Panc1 (cell line): Measurements from ENCODE around the gene TMEM138. TPM values are rescaled to one million over a fixed set of nuclear protein-coding genes. Genes with fewer than 3 reads are reported as not detected.

Experiments used
- ATAC-seq: fragments of 200-7000 bp; cut with Tn5 transposase; 2 replicates; pipeline ENCODE4 v1.9.1; 2020; ENCODE audit warnings: mild to moderate bottlenecking, moderate library complexity
- BruUV-seq: library from RNA; stranded (reverse); fragments of 400-500 nt; replicated peaks from 2 replicates; lab custom pipeline; 2021; lab: Mats Ljungman, UMichigan
- CTCF ChIA-PET: fragments of 300-600 bp; sonication (Branson Sonifier 250); formaldehyde crosslinking; loops from one replicate; lab custom pipeline; 2022; ENCODE audit warnings: antibody characterized with exemption; lab: Charles Lee
- POLR2A ChIA-PET: fragments of 300-600 bp; sonication (Branson Sonifier 250); formaldehyde crosslinking; loops from one replicate; lab custom pipeline; 2022; ENCODE audit warnings: antibody characterized with exemption; lab: Charles Lee
- DNase-seq: peaks from one replicate; pipeline ENCODE4 v3.0.0-alpha.2; 2010; ENCODE audit warnings: low read depth, low spot score
- H3K27ac ChIP-seq: 2 replicates; pipeline ENCODE4 v1.5.1; 2011; ENCODE audit warnings: mild to moderate bottlenecking, low read length, inconsistent platforms
- H3K27me3 ChIP-seq: fragments of 200-500 bp; sonication (Bioruptor generic); 2 replicates; pipeline ENCODE4 v1.6.0; 2014; ENCODE audit warnings: low read length, inconsistent platforms; ENCODE audit not compliant: control insufficient read depth, insufficient read depth
- H3K36me3 ChIP-seq: fragments of 200-500 bp; sonication (Bioruptor generic); 2 replicates; pipeline ENCODE4 v1.5.1; 2014; ENCODE audit warnings: inconsistent platforms, mild to moderate bottlenecking, low read length, moderate library complexity; ENCODE audit not compliant: control insufficient read depth, insufficient read depth
- H3K4me1 ChIP-seq: 2 replicates; pipeline ENCODE4 v1.5.1; 2011; ENCODE audit warnings: inconsistent platforms, mild to moderate bottlenecking, low read length, moderate library complexity; ENCODE audit not compliant: control insufficient read depth, insufficient read depth
- H3K4me3 ChIP-seq, 2 experiments: 2 replicates each; pipeline ENCODE4 v1.5.1; 2011 to 2012; ENCODE audit warnings: low read depth in 2 of 2, low read length in 2 of 2, mild to moderate bottlenecking in 2 of 2, inconsistent platforms in 1 of 2, moderate library complexity in 1 of 2
- H3K9me3 ChIP-seq: fragments of 200-500 bp; sonication (Bioruptor generic); 2 replicates; pipeline ENCODE4 v1.5.1; 2014; ENCODE audit warnings: low read depth, mild to moderate bottlenecking, inconsistent platforms, low read length, moderate library complexity; ENCODE audit not compliant: control insufficient read depth, insufficient read depth
- POLR2AphosphoS5 ChIP-seq: IDR thresholded peaks from 2 replicates; pipeline ENCODE4 v1.6.1; 2012; ENCODE audit warnings: mild to moderate bottlenecking, low read depth, low read length, moderate library complexity
- SIN3A ChIP-seq: IDR thresholded peaks from 2 replicates; pipeline ENCODE4 v1.6.1; 2012; ENCODE audit warnings: low read depth, mild to moderate bottlenecking, low read length, moderate library complexity, borderline replicate concordance; ENCODE audit not compliant: insufficient read depth
- TCF7L2 ChIP-seq: IDR thresholded peaks from 2 replicates; pipeline ENCODE4 v1.6.1; 2011; ENCODE audit warnings: mild to moderate bottlenecking, low read depth, low read length, inconsistent platforms
- in situ Hi-C: cut with HindIII; loops from 2 replicates; pipeline ENCODE4 v1.10.0; 2016; ENCODE audit warnings: low sequenced_read_pairs, low pct_unique_long_range_greater_than_20kb
- intact Hi-C: fragments of 100-400 bp; cut with micrococcal nuclease; formaldehyde crosslinking; loops from one replicate; pipeline ENCODE4 v1.10.0; 2022; ENCODE audit not compliant: unreplicated experiment
- total RNA-seq: library from RNA; stranded (reverse); gene quantifications from one replicate; pipeline ENCODE4 v1.2.1, GENCODE V29; 2021; ENCODE audit not compliant: unreplicated experiment
- TF ChIP-seq, protein P1 (sequence below), 2 experiments: IDR thresholded peaks; 2 replicates each; pipeline ENCODE4 v1.6.1; 2011 to 2012; ENCODE audit warnings: low read depth in 2 of 2, control low read depth in 1 of 2, low read length in 1 of 2, mild to moderate bottlenecking in 1 of 2, moderate library complexity in 1 of 2; ENCODE audit not compliant: insufficient read depth in 1 of 2
- TF ChIP-seq, protein P2 (sequence below): fragments of 450-650 bp; IDR thresholded peaks from 2 replicates; pipeline ENCODE4 v1.5.1; 2017; ENCODE audit warnings: mild to moderate bottlenecking

TMEM138 gene
- total RNA-seq, 1 experiment from 2014 or later, result 86.6 TPM

DNA sequence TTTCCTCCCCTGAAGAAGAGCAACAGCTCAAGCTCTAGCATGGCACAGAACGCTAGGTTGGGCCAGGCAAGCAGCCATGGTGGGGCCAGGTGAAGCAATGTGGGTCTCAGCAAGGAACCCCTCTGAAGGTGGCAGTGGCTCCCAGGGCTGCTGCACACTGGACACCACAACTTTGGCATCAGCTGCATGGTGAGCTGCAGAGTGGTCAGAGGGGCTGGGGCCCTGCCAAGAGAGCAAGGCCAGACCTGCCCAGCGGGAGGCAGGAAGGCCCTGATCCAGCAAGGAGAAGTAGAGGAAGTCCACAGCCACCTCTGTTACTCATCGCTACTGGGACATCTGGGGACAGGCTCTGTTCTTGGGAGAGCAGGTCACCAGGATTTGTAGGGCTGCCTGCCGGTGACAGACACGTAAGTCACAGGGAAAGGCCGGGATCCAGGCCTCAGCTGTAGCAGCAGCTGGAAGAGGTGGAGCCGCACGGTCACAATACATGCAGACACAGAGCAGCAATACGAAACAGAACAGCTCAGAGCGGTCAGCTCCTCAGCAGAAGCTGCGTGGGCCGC is 12.9 kb upstream of the TMEM138 start:
- TF ChIP-seq SIN3A (no peak), POLR2AphosphoS5 (no peak), TCF7L2 (no peak)
- TF ChIP-seq, protein P1, sequence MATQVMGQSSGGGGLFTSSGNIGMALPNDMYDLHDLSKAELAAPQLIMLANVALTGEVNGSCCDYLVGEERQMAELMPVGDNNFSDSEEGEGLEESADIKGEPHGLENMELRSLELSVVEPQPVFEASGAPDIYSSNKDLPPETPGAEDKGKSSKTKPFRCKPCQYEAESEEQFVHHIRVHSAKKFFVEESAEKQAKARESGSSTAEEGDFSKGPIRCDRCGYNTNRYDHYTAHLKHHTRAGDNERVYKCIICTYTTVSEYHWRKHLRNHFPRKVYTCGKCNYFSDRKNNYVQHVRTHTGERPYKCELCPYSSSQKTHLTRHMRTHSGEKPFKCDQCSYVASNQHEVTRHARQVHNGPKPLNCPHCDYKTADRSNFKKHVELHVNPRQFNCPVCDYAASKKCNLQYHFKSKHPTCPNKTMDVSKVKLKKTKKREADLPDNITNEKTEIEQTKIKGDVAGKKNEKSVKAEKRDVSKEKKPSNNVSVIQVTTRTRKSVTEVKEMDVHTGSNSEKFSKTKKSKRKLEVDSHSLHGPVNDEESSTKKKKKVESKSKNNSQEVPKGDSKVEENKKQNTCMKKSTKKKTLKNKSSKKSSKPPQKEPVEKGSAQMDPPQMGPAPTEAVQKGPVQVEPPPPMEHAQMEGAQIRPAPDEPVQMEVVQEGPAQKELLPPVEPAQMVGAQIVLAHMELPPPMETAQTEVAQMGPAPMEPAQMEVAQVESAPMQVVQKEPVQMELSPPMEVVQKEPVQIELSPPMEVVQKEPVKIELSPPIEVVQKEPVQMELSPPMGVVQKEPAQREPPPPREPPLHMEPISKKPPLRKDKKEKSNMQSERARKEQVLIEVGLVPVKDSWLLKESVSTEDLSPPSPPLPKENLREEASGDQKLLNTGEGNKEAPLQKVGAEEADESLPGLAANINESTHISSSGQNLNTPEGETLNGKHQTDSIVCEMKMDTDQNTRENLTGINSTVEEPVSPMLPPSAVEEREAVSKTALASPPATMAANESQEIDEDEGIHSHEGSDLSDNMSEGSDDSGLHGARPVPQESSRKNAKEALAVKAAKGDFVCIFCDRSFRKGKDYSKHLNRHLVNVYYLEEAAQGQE (IDR thresholded peaks at IDR 0.05; ENCODE audit: insufficient read depth in 1 of 2, low read depth in 2 of 2, low read length in 1 of 2), result no peak
- TF ChIP-seq, protein P2, sequence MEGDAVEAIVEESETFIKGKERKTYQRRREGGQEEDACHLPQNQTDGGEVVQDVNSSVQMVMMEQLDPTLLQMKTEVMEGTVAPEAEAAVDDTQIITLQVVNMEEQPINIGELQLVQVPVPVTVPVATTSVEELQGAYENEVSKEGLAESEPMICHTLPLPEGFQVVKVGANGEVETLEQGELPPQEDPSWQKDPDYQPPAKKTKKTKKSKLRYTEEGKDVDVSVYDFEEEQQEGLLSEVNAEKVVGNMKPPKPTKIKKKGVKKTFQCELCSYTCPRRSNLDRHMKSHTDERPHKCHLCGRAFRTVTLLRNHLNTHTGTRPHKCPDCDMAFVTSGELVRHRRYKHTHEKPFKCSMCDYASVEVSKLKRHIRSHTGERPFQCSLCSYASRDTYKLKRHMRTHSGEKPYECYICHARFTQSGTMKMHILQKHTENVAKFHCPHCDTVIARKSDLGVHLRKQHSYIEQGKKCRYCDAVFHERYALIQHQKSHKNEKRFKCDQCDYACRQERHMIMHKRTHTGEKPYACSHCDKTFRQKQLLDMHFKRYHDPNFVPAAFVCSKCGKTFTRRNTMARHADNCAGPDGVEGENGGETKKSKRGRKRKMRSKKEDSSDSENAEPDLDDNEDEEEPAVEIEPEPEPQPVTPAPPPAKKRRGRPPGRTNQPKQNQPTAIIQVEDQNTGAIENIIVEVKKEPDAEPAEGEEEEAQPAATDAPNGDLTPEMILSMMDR, result no peak
- no peaks in the 10 kb centered on the region for H3K9me3 ChIP-seq
- CTCF ChIA-PET, result no interaction called here
- ATAC-seq, result no peak
- intact Hi-C loops, result no loop called here
- no peaks in the 10 kb centered on the region; the same call in 1 of the 2 replicates for H3K4me1 ChIP-seq
- no peak overlapping the region for H3K4me3 ChIP-seq
- BruUV-seq, result no TSS peak
- in situ Hi-C loops, result no loop called here
- H3K27me3 ChIP-seq, result no peaks in the 10 kb centered on the region
- 0 out of 2 replicates have a peak, but pooled peaks cover 2% of the 10 kb centered on the region for H3K36me3 ChIP-seq
- H3K27ac ChIP-seq, result no peak overlapping the region
- POLR2A ChIA-PET, result no interaction called here
- DNase-seq, result no peak

DNA sequence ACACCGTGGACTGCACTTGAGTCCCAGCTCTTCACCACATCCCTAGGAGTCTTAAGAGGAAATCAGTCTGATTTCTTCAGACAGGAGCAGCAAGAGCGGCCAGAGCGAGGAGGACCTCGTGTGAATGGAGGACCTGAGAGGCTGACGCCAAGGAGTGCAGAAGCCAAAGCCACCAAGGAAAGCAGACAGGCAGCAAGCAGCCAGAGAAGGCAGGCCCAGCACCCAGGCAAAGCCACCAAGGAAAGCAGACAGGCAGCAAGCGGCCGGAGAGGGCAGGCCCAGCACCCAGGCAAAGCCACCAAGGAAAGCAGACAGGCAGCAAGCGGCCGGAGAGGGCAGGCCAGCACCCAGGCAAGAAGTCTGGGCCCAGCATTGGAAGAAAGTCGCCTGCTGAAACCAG is 12.3 kb upstream of the TMEM138 start:
- no peak overlapping the region for H3K4me3 ChIP-seq
- H3K36me3 ChIP-seq, result 0 out of 2 replicates have a peak, but pooled peaks cover 2% of the 10 kb centered on the region
- DNase-seq (no peak), ATAC-seq (no peak)
- no TSS peak for BruUV-seq
- H3K9me3 ChIP-seq, result no peaks in the 10 kb centered on the region
- CTCF ChIA-PET, result no interaction called here
- no peak overlapping the region for H3K27ac ChIP-seq
- H3K4me1 ChIP-seq, result no peaks in the 10 kb centered on the region; the same call in 1 of the 2 replicates
- intact Hi-C loops (no loop called here), in situ Hi-C loops (no loop called here)
- no peaks in the 10 kb centered on the region for H3K27me3 ChIP-seq
- POLR2A ChIA-PET, result no interaction called here
- TF ChIP-seq, protein P2, result no peak
- TF ChIP-seq POLR2AphosphoS5 (no peak), TCF7L2 (no peak), SIN3A (no peak)
- TF ChIP-seq, protein P1 (IDR thresholded peaks at IDR 0.05; ENCODE audit: insufficient read depth in 1 of 2, low read depth in 2 of 2, low read length in 1 of 2), result no peak
